CD4-positive, alpha-beta memory T cell (primary cell): ENCODE measurements around the gene PPIL1. TPM values are rescaled to one million over a fixed set of nuclear protein-coding genes. Genes with fewer than 3 reads are reported as not detected.
"Not testable (repeated sequence)": the region's sequence is repeated elsewhere in the genome, so short reads cannot be mapped to it uniquely, and the experiment has no call there.

Experiments
- CTCF ChIA-PET: fragments of 350-600 bp; sonication (Branson Sonifier 250); formaldehyde crosslinking; loops from one replicate; lab custom pipeline; 2021; ENCODE audit warnings: inconsistent platforms; ENCODE audit not compliant: partially characterized antibody; lab: Charles Lee
- POLR2A ChIA-PET: fragments of 350-600 bp; sonication (Branson Sonifier 250); formaldehyde crosslinking; loops from one replicate; lab custom pipeline; 2021; ENCODE audit not compliant: partially characterized antibody; lab: Charles Lee
- DNase-seq, 5 donors: peaks; one replicate each; pipeline versions ENCODE4 v3.0.0 to v3.0.0-alpha.2; 2020 to 2022; ENCODE audit warnings: mixed read lengths in 1 of 5
- H3K27ac ChIP-seq: one replicate; pipeline ENCODE4 v1.7.0; 2013; ENCODE audit warnings: low read depth, low read length
- H3K27me3 ChIP-seq: 2 replicates; pipeline ENCODE4 v1.7.0; 2013; ENCODE audit warnings: mild to moderate bottlenecking, low read length, moderate library complexity; ENCODE audit not compliant: insufficient read depth
- H3K36me3 ChIP-seq: 2 replicates; pipeline ENCODE4 v1.7.0; 2013; ENCODE audit warnings: mild to moderate bottlenecking, low read length, moderate library complexity; ENCODE audit not compliant: insufficient read depth
- H3K4me1 ChIP-seq: 2 replicates; pipeline ENCODE4 v1.7.0; 2013; ENCODE audit warnings: mild to moderate bottlenecking, low read length, moderate library complexity; ENCODE audit not compliant: insufficient read depth
- H3K4me3 ChIP-seq, 2 donors: one replicate each; pipeline ENCODE4 v1.7.0; 2013; ENCODE audit warnings: low read length in 2 of 2, mild to moderate bottlenecking in 1 of 2
- H3K9me3 ChIP-seq, 2 donors: one replicate each; pipeline ENCODE4 v1.7.0; 2013; ENCODE audit warnings: low read length in 2 of 2, control low read depth in 1 of 2; ENCODE audit not compliant: control insufficient read depth in 1 of 2
- H3K27ac Mint-ChIP-seq, 7 donors: one replicate each; pipeline ENCODE4 v1.8.0; 2020 to 2021; ENCODE audit warnings: mixed read lengths in 7 of 7, mild to moderate bottlenecking in 6 of 7, inconsistent platforms in 3 of 7, moderate library complexity in 3 of 7
- H3K27me3 Mint-ChIP-seq, 2 donors: one replicate each; pipeline ENCODE4 v1.8.0; 2020 to 2021; ENCODE audit warnings: mixed read lengths in 2 of 2
- H3K36me3 Mint-ChIP-seq, 2 donors: one replicate each; pipeline ENCODE4 v1.8.0; 2020 to 2021; ENCODE audit warnings: mixed read lengths in 2 of 2, inconsistent platforms in 1 of 2, mild to moderate bottlenecking in 1 of 2
- H3K4me1 Mint-ChIP-seq, 4 donors: one replicate each; pipeline ENCODE4 v1.8.0; 2020 to 2021; ENCODE audit warnings: mixed read lengths in 4 of 4, mild to moderate bottlenecking in 1 of 4
- H3K4me3 Mint-ChIP-seq, 8 donors: one replicate each; pipeline ENCODE4 v1.8.0; 2020 to 2021; ENCODE audit warnings: mixed read lengths in 8 of 8, mild to moderate bottlenecking in 7 of 8, moderate library complexity in 6 of 8, inconsistent platforms in 3 of 8
- H3K9me3 Mint-ChIP-seq, 8 donors: one replicate each; pipeline ENCODE4 v1.8.0; 2020 to 2021; ENCODE audit warnings: mixed read lengths in 8 of 8, mild to moderate bottlenecking in 5 of 8, inconsistent platforms in 3 of 8, moderate library complexity in 1 of 8
- intact Hi-C: fragments of 100-400 bp; cut with micrococcal nuclease; formaldehyde crosslinking; loops from one replicate; pipeline ENCODE4 v1.15.1; 2023
- polyA plus RNA-seq, 2 donors: library from polyadenylated mRNA; unstranded; fragments of 300-500 nt; fragmentation: Illumina TruSeq; gene quantifications; one replicate each; pipeline ENCODE4 v1.2.3, GENCODE V29; 2021
- total RNA-seq, 2 experiments: library from RNA; stranded (reverse); gene quantifications; one replicate each; pipeline ENCODE4 v1.2.3, GENCODE V29; 2021

PPIL1 gene
- total and polyA plus RNA-seq, 4 experiments from 2014 or later, result 8.4 to 19.7 (median 13.9) TPM

- ChIA-PET CTCF (interaction anchor here (1.2 to 1.3 kb wide), 2 partner anchors 127 to 319 kb away, joined by 4 read pairs; no protein-coding TSS in a partner anchor), POLR2A (interaction anchor here (0.7 kb wide), 1 partner anchor 95 kb away, joined by 3 read pairs; the partner anchor contains the start of gene MTCH1)
- H3K27me3 ChIP-seq, H3K27me3 Mint-ChIP-seq, H3K4me3 Mint-ChIP-seq, DNase-seq, H3K4me3 ChIP-seq, H3K9me3 Mint-ChIP-seq, H3K9me3 ChIP-seq, H3K27ac ChIP-seq, H3K36me3 ChIP-seq, intact Hi-C loops: not testable (repeated sequence)
- peaks cover 17 to 32% of the 10 kb centered on the region in 2 donors for H3K36me3 Mint-ChIP-seq
- peak overlapping the region in 1 of 7 donors; percentile 24 for H3K27ac Mint-ChIP-seq
- H3K4me1 ChIP-seq, result peaks cover 39% of the 10 kb centered on the region
- H3K4me1 Mint-ChIP-seq, result peaks cover 34 to 44% (median 39%) of the 10 kb centered on the region in 4 donors
Observed at GRCh38 chr6:36891153-36891552, 16.6 kb upstream of the PPIL1 start.

- peaks cover 32 to 53% (median 41%) of the 10 kb centered on the region in 4 donors for H3K4me1 Mint-ChIP-seq
Observed at GRCh38 chr6:36890112-36890663, 15.6 kb upstream of the PPIL1 start.

GRCh38 chr6:36888654-36889481, 14.3 kb upstream of the PPIL1 start:
- ChIA-PET POLR2A (interaction anchor here (1.1 to 2.4 kb wide), 2 partner anchors 15 to 90 kb away, joined by 3 to 9 read pairs; partner anchors contain the start of gene PPIL1), CTCF (interaction anchor here (0.8 to 2.1 kb wide), 5 partner anchors 14 to 321 kb away, joined by 3 to 10 read pairs (median 3); partner anchors contain the start of gene PPIL1)
- Mint-ChIP-seq H3K9me3 (no peaks in the 10 kb centered on the region), H3K4me1 (peaks cover 29 to 51% (median 41%) of the 10 kb centered on the region in 4 donors), H3K27ac (peak overlapping the region; percentile 2 to 77 (median 25)), H3K4me3 (peak overlapping the region in 4 of 8 donors; percentile 3 to 13 (median 8)), H3K36me3 (peaks cover 0 to 14% of the 10 kb centered on the region in 2 donors), H3K27me3 (no peaks in the 10 kb centered on the region)
- no peak for DNase-seq
- Histone ChIP-seq H3K4me3 (no peak overlapping the region), H3K9me3 (no peaks in the 10 kb centered on the region), H3K36me3 (peaks cover 8% of the 10 kb centered on the region), H3K27ac (no peak overlapping the region), H3K4me1 (peaks cover 50% of the 10 kb centered on the region), H3K27me3 (no peaks in the 10 kb centered on the region)
- intact Hi-C loops, result no loop called here

More at GRCh38 chr6:36890112-36890663, 15.6 kb upstream of the PPIL1 start:
- DNase-seq, result no peak
- peaks cover 9 to 27% of the 10 kb centered on the region in 2 donors for H3K36me3 Mint-ChIP-seq
- Histone ChIP-seq H3K4me1 (peaks cover 45% of the 10 kb centered on the region), H3K27me3 (no peaks in the 10 kb centered on the region), H3K36me3 (peaks cover 8% of the 10 kb centered on the region), H3K9me3 (no peaks in the 10 kb centered on the region), H3K4me3 (no peak overlapping the region), H3K27ac (no peak overlapping the region)
- POLR2A ChIA-PET, result interaction anchor here (0.7 to 2.4 kb wide), 2 partner anchors 16 to 543 kb away, joined by 3 to 9 read pairs; partner anchors contain the start of genes CMTR1 and PPIL1
- H3K9me3 Mint-ChIP-seq, result no peaks in the 10 kb centered on the region
- peak overlapping the region in 1 of 8 donors; percentile 29 for H3K4me3 Mint-ChIP-seq
- H3K27ac Mint-ChIP-seq, result peak overlapping the region in 2 of 7 donors; percentile 16 to 82
- intact Hi-C loops, result no loop called here
- H3K27me3 Mint-ChIP-seq, result no peaks in the 10 kb centered on the region
- CTCF ChIA-PET, result interaction anchor here (0.8 to 2.1 kb wide), 5 partner anchors 15 to 320 kb away, joined by 3 to 10 read pairs (median 3); no protein-coding TSS in a partner anchor

GRCh38 chr6:36888115-36888643, 13.6 kb upstream of the PPIL1 start:
- H3K4me3 Mint-ChIP-seq, result no peak overlapping the region
- POLR2A ChIA-PET, result interaction anchor here (0.6 to 2.4 kb wide), 3 partner anchors 14 to 1041 kb away, joined by 3 to 9 read pairs (median 3); partner anchors contain the start of gene PPIL1

GRCh38 chr6:36886950-36887618, 12.5 kb upstream of the PPIL1 start:
- Mint-ChIP-seq H3K36me3 (peaks cover 0 to 8% of the 10 kb centered on the region in 2 donors), H3K9me3 (no peaks in the 10 kb centered on the region), H3K27me3 (no peaks in the 10 kb centered on the region), H3K4me1 (peaks cover 26 to 51% (median 41%) of the 10 kb centered on the region in 4 donors), H3K4me3 (peak overlapping the region; percentile 82 to 93 (median 90)), H3K27ac (peak overlapping the region; percentile 22 to 96 (median 94))
- H3K4me1 ChIP-seq, result peaks cover 50% of the 10 kb centered on the region
- H3K27me3 ChIP-seq, result no peaks in the 10 kb centered on the region
- intact Hi-C loops, result no loop called here
- CTCF ChIA-PET, result interaction anchor here (1.0 kb wide), 1 partner anchor 131 kb away, joined by 3 read pairs; no protein-coding TSS in a partner anchor
- peaks cover 3% of the 10 kb centered on the region for H3K36me3 ChIP-seq
- POLR2A ChIA-PET, result interaction anchor here (3.2 to 4.0 kb wide), 2 partner anchors 13 to 99 kb away, joined by 33 to 69 read pairs; partner anchors contain the start of genes MTCH1 and PPIL1
- no peaks in the 10 kb centered on the region for H3K9me3 ChIP-seq
- peak overlapping the region in 1 of 2 donors; percentile 84 for H3K4me3 ChIP-seq
- no peak overlapping the region for H3K27ac ChIP-seq
- DNase-seq, result no peak

More at GRCh38 chr6:36888115-36888643, 13.6 kb upstream of the PPIL1 start:
- H3K27ac ChIP-seq, result no peak overlapping the region
- DNase-seq, result no peak
- peaks cover 4% of the 10 kb centered on the region for H3K36me3 ChIP-seq
- H3K27me3 Mint-ChIP-seq, result no peaks in the 10 kb centered on the region
- H3K4me1 Mint-ChIP-seq, result peaks cover 29 to 51% (median 41%) of the 10 kb centered on the region in 4 donors
- intact Hi-C loops, result no loop called here
- peak overlapping the region in 5 of 7 donors; percentile 4 to 94 (median 29) for H3K27ac Mint-ChIP-seq
- H3K36me3 Mint-ChIP-seq, result peaks cover 0 to 14% of the 10 kb centered on the region in 2 donors
- CTCF ChIA-PET, result interaction anchor here (1.0 to 2.0 kb wide), 2 partner anchors 13 to 26 kb away, joined by 3 to 10 read pairs; partner anchors contain the start of gene PPIL1
- no peak overlapping the region for H3K4me3 ChIP-seq
- H3K9me3 Mint-ChIP-seq, result no peaks in the 10 kb centered on the region
- H3K4me1 ChIP-seq, result peaks cover 50% of the 10 kb centered on the region
- H3K9me3 ChIP-seq, result no peaks in the 10 kb centered on the region
- H3K27me3 ChIP-seq, result no peaks in the 10 kb centered on the region
